ENCODE results near the gene TMEM88. TPM values are rescaled to one million over a fixed set of nuclear protein-coding genes. Genes with fewer than 3 reads are reported as not detected.

Gene TMEM88
- total and polyA plus RNA-seq, 2 experiments from 2014 or later = not detected

DNA sequence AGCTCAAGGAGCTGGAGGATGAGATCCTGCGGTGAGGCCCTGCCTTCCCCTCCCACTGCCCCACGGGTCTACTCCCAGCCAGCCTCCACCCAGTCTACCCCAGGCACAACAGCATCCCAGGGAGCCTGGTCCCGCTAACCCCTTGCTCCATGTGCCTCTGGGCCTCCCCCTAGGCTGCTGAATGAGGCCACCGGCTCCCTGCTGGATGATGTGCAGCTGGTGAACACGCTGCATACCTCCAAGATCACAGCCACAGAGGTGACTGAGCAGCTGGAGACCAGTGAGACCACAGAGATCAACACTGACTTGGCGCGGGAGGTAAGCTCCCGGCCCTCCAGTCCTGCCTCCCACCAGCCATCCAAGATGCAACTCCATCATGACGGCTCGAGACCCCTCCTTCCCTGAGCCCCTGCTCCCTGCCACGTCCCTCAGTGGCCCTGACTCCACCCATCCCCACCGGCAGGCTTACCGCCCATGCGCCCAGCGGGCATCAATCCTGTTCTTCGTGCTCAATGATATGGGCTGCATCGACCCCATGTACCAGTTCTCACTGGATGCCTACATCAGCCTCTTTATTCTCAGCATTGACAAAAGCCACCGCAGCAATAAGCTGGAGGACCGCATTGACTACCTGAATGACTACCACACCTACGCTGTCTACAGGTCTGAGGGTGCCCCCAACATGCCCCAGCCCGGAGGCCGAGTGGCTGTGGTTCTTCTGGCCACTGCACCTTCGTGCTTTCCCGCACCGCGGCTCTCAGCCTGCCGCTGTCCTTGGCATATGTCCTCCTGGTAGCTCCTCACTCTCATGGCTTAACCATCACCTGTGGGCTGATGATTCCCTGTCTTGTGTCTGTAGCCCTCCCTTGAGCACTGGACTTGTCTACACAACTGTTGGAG lies 35.9 kb upstream of the TMEM88 start:
- in situ Hi-C loops (cut with MboI) = no loop called here
- H3K36me3 ChIP-seq (ENCODE audit: low read depth) = no peaks in the 10 kb centered on the region
- 72 to 76% methylated on average over 25 to 27 of the region's 27 CpGs for WGBS, 2 experiments (ENCODE audit: low coverage in 1 of 2, low lambda C conversion rate in 2 of 2, missing lambda C conversion rate in 2 of 2)

GRCh38 chr17:7820231-7820630 lies 34.6 kb upstream of the TMEM88 start:
- Histone ChIP-seq H3K79me2 (ENCODE audit: insufficient read depth) (no peaks in the 10 kb centered on the region), H4K20me1 (ENCODE audit: insufficient read depth) (no peaks in the 10 kb centered on the region), H3K4me1 (ENCODE audit: insufficient read depth) (no peaks in the 10 kb centered on the region), H3K9ac (no peak overlapping the region), H3K27me3 (replicated peaks; ENCODE audit: insufficient read depth) (peaks cover 4% of the 10 kb centered on the region), H3K9me3 (ENCODE audit: low read depth) (no peaks in the 10 kb centered on the region), H3K27ac (no peak overlapping the region), H3K36me3 (ENCODE audit: low read depth) (no peaks in the 10 kb centered on the region), H3K9me2 (ENCODE audit: insufficient read depth) (no peaks in the 10 kb centered on the region), H2AFZ (no peak overlapping the region), H3K4me3 (no peak overlapping the region), H3F3A (ENCODE audit: insufficient read depth) (no peaks in the 10 kb centered on the region), H3K4me2 (ENCODE audit: unreplicated experiment) (no peak overlapping the region)
- DNase-seq = no peak
- no peak for TF ChIP-seq EZH2phosphoT487 (IDR thresholded peaks at IDR 0.05; ENCODE audit: insufficient read depth, low read depth)
- TF ChIP-seq EZH2 (IDR thresholded peaks at IDR 0.05; ENCODE audit: insufficient read depth, poor library complexity, severe bottlenecking) = no peak
- in situ Hi-C loops (cut with MboI) = no loop called here
- 38 to 42% methylated on average over 5 of the region's 5 CpGs for WGBS, 2 experiments (ENCODE audit: low coverage in 1 of 2, low lambda C conversion rate in 2 of 2, missing lambda C conversion rate in 2 of 2)

More for the DNA sequence above, 35.9 kb upstream of the TMEM88 start:
- peaks cover 4% of the 10 kb centered on the region for H3K27me3 ChIP-seq (replicated peaks; ENCODE audit: insufficient read depth)
- no peaks in the 10 kb centered on the region for H3K79me2 ChIP-seq (ENCODE audit: insufficient read depth)
- no peaks in the 10 kb centered on the region for H3F3A ChIP-seq (ENCODE audit: insufficient read depth)
- H3K27ac ChIP-seq = no peak overlapping the region
- no peak overlapping the region for H3K9ac ChIP-seq
- no peak overlapping the region for H3K4me2 ChIP-seq (ENCODE audit: unreplicated experiment)
- no peak overlapping the region for H3K4me3 ChIP-seq
- no peaks in the 10 kb centered on the region for H3K4me1 ChIP-seq (ENCODE audit: insufficient read depth)
- no peak for TF ChIP-seq EZH2phosphoT487 (IDR thresholded peaks at IDR 0.05; ENCODE audit: insufficient read depth, low read depth)
- TF ChIP-seq EZH2 (IDR thresholded peaks at IDR 0.05; ENCODE audit: insufficient read depth, poor library complexity, severe bottlenecking) = no peak
- H3K9me3 ChIP-seq (ENCODE audit: low read depth) = no peaks in the 10 kb centered on the region
- H4K20me1 ChIP-seq (ENCODE audit: insufficient read depth) = no peaks in the 10 kb centered on the region
- H3K9me2 ChIP-seq (ENCODE audit: insufficient read depth) = no peaks in the 10 kb centered on the region
- no peak overlapping the region for H2AFZ ChIP-seq
- DNase-seq = no peak

DNA sequence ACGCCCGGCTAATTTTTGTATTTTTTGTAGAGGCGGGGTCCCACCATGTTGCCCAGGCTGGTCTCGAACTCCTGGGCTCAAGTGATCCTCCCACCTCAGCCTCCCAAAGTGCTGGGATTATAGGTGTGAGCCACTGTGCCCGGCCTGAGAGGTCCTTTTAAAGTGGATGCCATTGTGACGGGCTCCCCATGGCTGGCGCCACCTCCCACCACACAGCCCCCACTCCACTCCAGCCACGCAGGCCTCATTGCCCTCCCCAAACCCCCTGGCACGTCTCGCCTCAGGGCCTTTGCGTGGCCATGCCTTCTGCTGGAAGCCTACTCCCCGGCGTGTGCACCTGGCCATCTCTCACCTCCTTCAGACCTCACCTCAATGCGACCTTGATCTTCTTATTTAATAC lies 32.7 kb upstream of the TMEM88 start:
- H3K4me3 ChIP-seq = no peak overlapping the region
- H3K4me2 ChIP-seq (ENCODE audit: unreplicated experiment) = no peak overlapping the region
- no peaks in the 10 kb centered on the region for H3K9me2 ChIP-seq (ENCODE audit: insufficient read depth)
- in situ Hi-C loops (cut with MboI) = no loop called here
- 40 to 49% methylated on average over 11 to 14 of the region's 14 CpGs for WGBS, 2 experiments (ENCODE audit: low coverage in 1 of 2, low lambda C conversion rate in 2 of 2, missing lambda C conversion rate in 2 of 2)
- H3K9ac ChIP-seq = no peak overlapping the region
- no peaks in the 10 kb centered on the region for H3K9me3 ChIP-seq (ENCODE audit: low read depth)
- TF ChIP-seq EZH2phosphoT487 (IDR thresholded peaks at IDR 0.05; ENCODE audit: insufficient read depth, low read depth) (no peak), EZH2 (IDR thresholded peaks at IDR 0.05; ENCODE audit: insufficient read depth, poor library complexity, severe bottlenecking) (no peak)
- no peaks in the 10 kb centered on the region for H3K4me1 ChIP-seq (ENCODE audit: insufficient read depth)
- no peak overlapping the region for H3K27ac ChIP-seq
- no peaks in the 10 kb centered on the region for H3K27me3 ChIP-seq (replicated peaks; ENCODE audit: insufficient read depth)
- H3K36me3 ChIP-seq (ENCODE audit: low read depth) = no peaks in the 10 kb centered on the region
- DNase-seq = no peak
- no peak overlapping the region for H2AFZ ChIP-seq
- no peaks in the 10 kb centered on the region for H4K20me1 ChIP-seq (ENCODE audit: insufficient read depth)
- H3F3A ChIP-seq (ENCODE audit: insufficient read depth) = peaks cover 6% of the 10 kb centered on the region
- no peaks in the 10 kb centered on the region for H3K79me2 ChIP-seq (ENCODE audit: insufficient read depth)

- Histone ChIP-seq H3K79me2 (ENCODE audit: insufficient read depth) (no peaks in the 10 kb centered on the region), H3K4me3 (no peak overlapping the region), H3K27ac (no peak overlapping the region), H3K27me3 (replicated peaks; ENCODE audit: insufficient read depth) (no peaks in the 10 kb centered on the region), H3F3A (ENCODE audit: insufficient read depth) (peaks cover 10% of the 10 kb centered on the region), H3K4me2 (ENCODE audit: unreplicated experiment) (no peak overlapping the region), H3K9me2 (ENCODE audit: insufficient read depth) (no peaks in the 10 kb centered on the region), H3K4me1 (ENCODE audit: insufficient read depth) (no peaks in the 10 kb centered on the region), H4K20me1 (ENCODE audit: insufficient read depth) (no peaks in the 10 kb centered on the region), H2AFZ (no peak overlapping the region), H3K9ac (no peak overlapping the region), H3K36me3 (ENCODE audit: low read depth) (no peaks in the 10 kb centered on the region), H3K9me3 (ENCODE audit: low read depth) (no peaks in the 10 kb centered on the region)
- no peak for TF ChIP-seq EZH2 (IDR thresholded peaks at IDR 0.05; ENCODE audit: insufficient read depth, poor library complexity, severe bottlenecking)
- no peak for TF ChIP-seq EZH2phosphoT487 (IDR thresholded peaks at IDR 0.05; ENCODE audit: insufficient read depth, low read depth)
- 78 to 82% methylated on average over 19 to 20 of the region's 20 CpGs for WGBS, 2 experiments (ENCODE audit: low coverage in 1 of 2, low lambda C conversion rate in 2 of 2, missing lambda C conversion rate in 2 of 2)
- in situ Hi-C loops (cut with MboI) = no loop called here
- no peak for DNase-seq
Measured at GRCh38 chr17:7823581-7824001, 31.3 kb upstream of the TMEM88 start.
